Gastrocnemius medialis (tissue), 4 donors: Measurements from ENCODE around the gene ATP6V0D1. TPM values are rescaled to one million over a fixed set of nuclear protein-coding genes. Genes with fewer than 3 reads are reported as not detected.

Experiments used
- ATAC-seq, 2 donors: fragments of 150-250 bp; one replicate each; pipeline ENCODE4 v1.9.1; 2016
- DNase-seq, 2 donors: peaks; one replicate each; pipeline ENCODE4 v3.0.0-alpha.2; 2019
- H3K27ac ChIP-seq, 4 donors: fragments of 200-600 bp; sonication (generic); 1 replicate in 1 of 4; 2 replicates in 3 of 4; pipeline ENCODE4 v1.5.1; 2016 to 2018; ENCODE audit warnings: mild to moderate bottlenecking in 2 of 4, moderate library complexity in 1 of 4
- H3K27me3 ChIP-seq, 3 donors: fragments of 200-600 bp; sonication (generic) in 2 of 3; 1 replicate in 1 of 3; 2 replicates in 2 of 3; pipeline versions ENCODE4 v1.5.1 to v1.6.0; 2016 to 2019; ENCODE audit warnings: mild to moderate bottlenecking in 1 of 3, moderate library complexity in 1 of 3
- H3K36me3 ChIP-seq, 2 donors: fragments of 200-600 bp; sonication (generic) in 1 of 2; one replicate each; pipeline ENCODE4 v1.5.1; 2017 to 2018
- H3K4me1 ChIP-seq, 2 donors: fragments of 200-600 bp; sonication (generic) in 1 of 2; one replicate each; pipeline ENCODE4 v1.5.1; 2016 to 2017; ENCODE audit warnings: mild to moderate bottlenecking in 2 of 2
- H3K4me3 ChIP-seq, 4 donors: fragments of 200-600 bp; sonication (generic) in 3 of 4; 1 replicate in 1 of 4; 2 replicates in 3 of 4; pipeline ENCODE4 v1.5.1; 2016 to 2019; ENCODE audit warnings: mild to moderate bottlenecking in 2 of 4
- H3K9me3 ChIP-seq, 3 donors: fragments of 200-600 bp; sonication (generic) in 2 of 3; 1 replicate in 1 of 3; 2 replicates in 2 of 3; pipeline ENCODE4 v1.5.1; 2016 to 2019
- CTCF ChIP-seq, 5 experiments: fragments of 450-650 bp in 3 of 5; fragments of 200-600 bp in 2 of 5; sonication (generic) in 2 of 5; IDR thresholded peaks in 4 of 5; conservative IDR thresholded peaks in 1 of 5; 1 replicate in 4 of 5; 2 replicates in 1 of 5; pipeline ENCODE4 v1.5.1; 2016 to 2019; ENCODE audit warnings: antibody characterized with exemption in 5 of 5, mild to moderate bottlenecking in 3 of 5, moderate library complexity in 3 of 5
- POLR2A ChIP-seq, 2 donors: fragments of 450-650 bp; IDR thresholded peaks; one replicate each; pipeline ENCODE4 v1.6.1; 2017; ENCODE audit warnings: antibody characterized with exemption in 2 of 2, mild to moderate bottlenecking in 2 of 2, moderate library complexity in 2 of 2
- in situ Hi-C, 4 donors: fragments of 200-750 bp; cut with MboI; loops; one replicate each; pipeline versions ENCODE4 v1.15.0 to v1.8.0; 2017; ENCODE audit warnings: low sequenced_read_pairs in 4 of 4
- intact Hi-C: fragments of 100-400 bp; cut with DNase I; formaldehyde crosslinking; loops from one replicate; pipeline ENCODE4 v1.15.1; 2023; ENCODE audit warnings: low total_unique reads
- total RNA-seq, 4 donors: library from RNA; depleted of rRNA; stranded (reverse); fragments of >200 nt; gene quantifications; one replicate each; pipeline versions ENCODE4 v1.1.0 to v1.2.3, GENCODE V29; 2016

The ATP6V0D1 gene
- total RNA-seq, 4 donors from 2014 or later, result 117 to 211 (median 157) TPM

- Histone ChIP-seq H3K27me3 (no peaks in the 10 kb centered on the region), H3K4me3 (no peak overlapping the region), H3K36me3 (peaks cover 0 to 3% of the 10 kb centered on the region in 2 donors), H3K4me1 (peaks cover 79 to 87% of the 10 kb centered on the region in 2 donors), H3K27ac (peak overlapping the region in 2 of 4 donors; percentile 33 to 66), H3K9me3 (no peaks in the 10 kb centered on the region)
- intact Hi-C loops, result loop anchor here (2.0 kb wide), 1 partner anchor 14 kb away; the partner anchor contains the start of gene HSD11B2
- in situ Hi-C loops, result no loop called here
- ATAC-seq (no peak), DNase-seq (no peak)
- TF ChIP-seq CTCF (IDR thresholded peaks at IDR 0.05 in 4 of 5, conservative IDR thresholded peaks at IDR 0.05 in 1 of 5) (no peak), POLR2A (IDR thresholded peaks at IDR 0.05) (no peak)
These were observed 36.5 kb downstream of the ATP6V0D1 start for GRCh38 chr16:67444259-67445125.

- in situ Hi-C loops, result no loop called here
- H3K4me3 ChIP-seq, result no peak overlapping the region
- peaks cover 0 to 13% of the 10 kb centered on the region in 2 donors for H3K36me3 ChIP-seq
- peaks cover 67 to 75% of the 10 kb centered on the region in 2 donors for H3K4me1 ChIP-seq
- no peaks in the 10 kb centered on the region for H3K9me3 ChIP-seq
- no peaks in the 10 kb centered on the region for H3K27me3 ChIP-seq
- intact Hi-C loops, result no loop called here
- peak in 1 of 2 donors; percentile 65 for DNase-seq
- H3K27ac ChIP-seq, result peak overlapping the region; percentile 6 to 66 (median 22)
- peak; percentile 52 to 56 for ATAC-seq
- TF ChIP-seq POLR2A (IDR thresholded peaks at IDR 0.05) (no peak), CTCF (IDR thresholded peaks at IDR 0.05 in 4 of 5, conservative IDR thresholded peaks at IDR 0.05 in 1 of 5) (no peak)
These were observed 37.7 kb downstream of the ATP6V0D1 start for GRCh38 chr16:67443265-67443664.

- TF ChIP-seq POLR2A (IDR thresholded peaks at IDR 0.05), result no peak
- no peak for TF ChIP-seq CTCF (IDR thresholded peaks at IDR 0.05 in 4 of 5, conservative IDR thresholded peaks at IDR 0.05 in 1 of 5)
- H3K4me3 ChIP-seq, result no peak overlapping the region
- no peaks in the 10 kb centered on the region for H3K9me3 ChIP-seq
- H3K36me3 ChIP-seq, result peaks cover 0 to 19% of the 10 kb centered on the region in 2 donors
- H3K27ac ChIP-seq, result peak overlapping the region; percentile 11 to 66 (median 38)
- ATAC-seq, result no peak
- peaks cover 64 to 70% of the 10 kb centered on the region in 2 donors for H3K4me1 ChIP-seq
- intact Hi-C loops (no loop called here), in situ Hi-C loops (no loop called here)
- H3K27me3 ChIP-seq, result no peaks in the 10 kb centered on the region
- no peak for DNase-seq
These were observed 38.2 kb downstream of the ATP6V0D1 start for GRCh38 chr16:67442581-67443255.

GRCh38 chr16:67441907-67442306 lies 39.0 kb downstream of the ATP6V0D1 start:
- DNase-seq, result peak; percentile 36 to 52
- intact Hi-C loops (no loop called here), in situ Hi-C loops (no loop called here)
- peak overlapping the region in 3 of 4 donors; percentile 11 to 64 (median 35) for H3K27ac ChIP-seq
- no peaks in the 10 kb centered on the region for H3K9me3 ChIP-seq
- no peaks in the 10 kb centered on the region for H3K27me3 ChIP-seq
- H3K4me1 ChIP-seq, result peaks cover 56 to 61% of the 10 kb centered on the region in 2 donors
- peak; percentile 22 to 56 for ATAC-seq
- peaks cover 0 to 26% of the 10 kb centered on the region in 2 donors for H3K36me3 ChIP-seq
- H3K4me3 ChIP-seq, result no peak overlapping the region
- TF ChIP-seq POLR2A (IDR thresholded peaks at IDR 0.05) (no peak), CTCF (IDR thresholded peaks at IDR 0.05 in 4 of 5, conservative IDR thresholded peaks at IDR 0.05 in 1 of 5) (no peak)
